HG02884 (cell line): ENCODE data around the gene WT1.
"Not testable (repeated sequence)": the region's sequence is repeated elsewhere in the genome, so short reads cannot be mapped to it uniquely, and the experiment has no call there.

Experiments used
- ATAC-seq: cut with Tn5 transposase; IDR thresholded peaks from one replicate; pipeline ENCODE4 v1.9.1; 2021; ENCODE audit warnings: mild to moderate bottlenecking, moderate library complexity; ENCODE audit not compliant: unreplicated experiment

Gene WT1

DNA sequence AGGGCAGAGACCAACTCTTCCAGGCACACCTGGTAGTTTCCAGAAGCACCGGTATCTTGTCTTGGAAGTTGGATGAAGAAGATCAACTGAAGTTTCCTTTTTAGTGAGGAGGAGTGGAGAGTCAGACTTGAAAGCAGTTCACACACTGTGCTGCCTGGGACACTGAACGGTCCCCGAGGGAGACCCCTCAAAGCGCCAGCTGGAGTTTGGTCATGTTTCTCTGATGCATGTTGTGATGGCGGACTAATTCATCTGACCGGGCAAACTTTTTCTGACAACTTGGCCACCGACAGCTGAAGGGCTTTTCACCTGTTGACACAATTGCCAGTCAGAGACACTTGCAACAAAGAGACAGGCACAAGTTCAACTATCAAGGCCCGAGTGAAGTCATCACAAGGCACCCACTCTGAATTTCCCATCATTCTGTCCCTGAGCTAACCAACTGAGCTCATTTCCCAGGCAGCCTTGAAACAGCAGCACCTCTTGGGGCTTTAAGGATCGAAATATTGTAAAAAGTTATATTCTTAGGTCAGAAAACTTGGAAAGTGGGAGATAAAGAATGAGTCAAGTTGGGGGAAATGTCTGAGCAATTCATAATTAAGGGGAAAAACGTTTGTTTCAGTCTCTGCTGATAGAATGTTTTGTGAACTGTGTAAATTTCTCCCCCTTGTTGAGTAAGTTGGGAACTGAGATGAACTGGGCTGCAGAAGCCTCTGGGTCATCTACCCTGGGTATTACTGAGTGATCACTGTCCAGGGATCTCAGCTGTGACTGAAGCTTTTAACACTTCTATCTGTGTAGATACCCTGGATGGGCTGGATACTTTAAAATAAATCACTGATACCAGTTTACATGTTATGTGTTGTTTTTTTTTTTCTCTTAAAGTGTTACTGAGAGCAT is 46.2 kb downstream of the WT1 start:
- peak; percentile 46 for ATAC-seq

GRCh38 chr11:32388365-32388764 is 47.0 kb downstream of the WT1 start:
- no peak for ATAC-seq

- no peak for ATAC-seq
Measured at GRCh38 chr11:32387411-32387810, 47.9 kb downstream of the WT1 start.

DNA sequence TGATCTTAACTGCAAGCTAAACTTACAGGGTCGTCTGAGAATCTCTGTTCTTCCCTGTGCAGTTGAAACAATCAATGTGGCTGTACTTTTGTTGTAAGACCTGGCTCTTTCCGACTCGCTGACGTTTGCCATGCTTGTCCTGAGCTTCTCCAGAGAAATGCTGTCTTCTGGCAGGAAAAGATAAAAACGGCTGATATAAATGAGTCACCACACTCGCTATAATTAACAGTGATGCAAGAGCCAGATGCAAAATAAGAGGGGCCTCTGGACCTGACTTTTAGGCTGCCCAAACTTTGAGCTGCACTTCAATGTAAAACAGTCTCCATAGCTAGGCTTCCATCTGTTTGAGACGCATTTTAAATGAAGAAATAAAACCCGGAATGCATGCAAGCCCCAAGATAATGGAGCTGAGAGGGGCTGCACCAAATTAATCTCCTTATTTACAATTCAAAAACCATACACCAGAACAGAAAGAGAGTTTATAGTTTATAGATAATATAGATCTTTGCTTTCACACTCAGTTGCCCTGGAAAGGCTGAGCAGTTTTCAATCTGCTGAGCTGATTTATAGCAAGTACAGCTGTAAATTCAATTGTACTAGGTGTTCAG is 48.5 kb downstream of the WT1 start:
- no peak for ATAC-seq

- ATAC-seq, result no peak
Measured at GRCh38 chr11:32385998-32386397, 49.3 kb downstream of the WT1 start.

- ATAC-seq, result no peak
Measured at GRCh38 chr11:32382339-32383049, 52.8 kb downstream of the WT1 start.

DNA sequence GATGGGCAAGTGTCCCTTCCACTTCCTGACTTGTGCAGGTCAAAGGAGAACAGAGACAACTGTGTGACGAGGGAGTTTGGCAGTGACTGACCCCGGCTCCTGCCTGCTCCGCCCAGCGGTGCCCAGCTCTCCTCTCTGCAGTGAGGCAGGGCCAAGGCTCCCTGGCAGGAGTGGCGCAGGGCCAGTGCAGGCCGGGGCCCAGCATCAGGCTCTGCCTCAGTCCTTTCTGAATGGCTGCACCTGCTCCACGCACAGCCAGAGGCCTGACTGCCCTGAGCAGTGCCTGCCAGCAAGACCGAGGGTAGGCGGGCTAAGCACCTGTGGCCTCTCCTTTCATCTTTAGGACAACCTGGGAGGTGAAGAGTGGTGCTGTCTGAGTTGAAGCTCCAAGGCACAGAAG is 54.2 kb downstream of the WT1 start:
- ATAC-seq, result no peak

DNA sequence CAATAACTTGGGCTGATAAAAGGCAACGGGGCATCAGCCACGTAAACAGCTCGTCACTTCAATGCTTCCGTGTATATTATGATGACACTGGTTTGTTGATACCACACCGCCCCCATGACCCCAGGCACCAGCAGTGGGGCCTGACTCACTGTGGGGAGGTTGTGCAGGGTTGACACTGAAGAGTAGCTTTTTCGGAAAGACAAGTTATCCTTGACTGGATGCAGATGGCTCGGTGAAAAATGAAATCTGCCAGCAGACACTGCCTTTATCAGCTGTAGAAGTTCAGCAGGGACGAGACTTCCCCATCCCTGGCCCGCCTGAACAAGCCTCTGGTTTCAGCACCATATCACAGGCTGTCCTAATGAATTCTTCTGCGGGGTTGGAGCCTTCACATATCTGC is 55.6 kb downstream of the WT1 start:
- ATAC-seq, result no peak

DNA sequence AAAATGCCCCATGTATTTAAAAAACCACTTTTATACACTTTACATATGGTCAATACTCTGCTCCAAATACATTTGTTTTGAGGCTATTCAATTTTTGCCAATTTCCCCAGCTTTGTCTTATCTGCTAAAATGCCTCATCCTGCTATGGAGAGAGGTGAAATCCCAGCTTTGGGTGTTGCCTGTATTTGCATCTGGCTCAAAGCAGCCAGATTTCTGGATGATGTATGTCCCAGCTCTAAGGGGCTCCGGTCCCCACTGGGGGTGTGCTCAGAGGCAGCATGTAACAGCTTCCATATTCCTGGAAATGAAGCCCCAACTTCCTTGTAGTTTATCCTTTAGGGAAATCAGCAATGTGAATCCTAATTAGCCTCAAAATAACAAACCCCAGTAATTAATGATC is 59.5 kb downstream of the WT1 start:
- ATAC-seq, result no peak

GRCh38 chr11:32374261-32374711 is 61.1 kb downstream of the WT1 start:
- ATAC-seq, result peak; percentile 70

GRCh38 chr11:32369987-32370386 is 65.4 kb downstream of the WT1 start:
- not testable (repeated sequence) for ATAC-seq

DNA sequence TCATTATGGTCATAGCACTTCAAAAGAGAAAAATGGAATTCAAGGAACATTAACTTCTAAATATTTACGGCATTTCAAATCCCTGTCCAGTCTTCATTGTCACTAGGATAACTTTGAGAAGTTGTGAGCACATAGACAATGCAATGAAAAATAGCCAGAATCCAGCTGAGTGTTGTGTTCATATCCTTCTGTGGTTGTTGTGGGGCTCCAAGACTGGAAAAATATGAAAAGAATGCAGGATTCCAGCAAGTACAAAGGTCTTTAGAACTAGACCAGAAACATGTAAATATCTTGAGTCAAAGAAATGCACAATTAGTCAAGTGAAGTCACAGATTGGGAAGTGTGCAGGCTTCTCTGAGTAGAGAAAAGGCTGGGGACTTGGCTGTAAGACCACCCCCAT is 68.7 kb downstream of the WT1 start:
- ATAC-seq, result no peak

GRCh38 chr11:32365192-32365591 is 70.1 kb downstream of the WT1 start:
- no peak for ATAC-seq

DNA sequence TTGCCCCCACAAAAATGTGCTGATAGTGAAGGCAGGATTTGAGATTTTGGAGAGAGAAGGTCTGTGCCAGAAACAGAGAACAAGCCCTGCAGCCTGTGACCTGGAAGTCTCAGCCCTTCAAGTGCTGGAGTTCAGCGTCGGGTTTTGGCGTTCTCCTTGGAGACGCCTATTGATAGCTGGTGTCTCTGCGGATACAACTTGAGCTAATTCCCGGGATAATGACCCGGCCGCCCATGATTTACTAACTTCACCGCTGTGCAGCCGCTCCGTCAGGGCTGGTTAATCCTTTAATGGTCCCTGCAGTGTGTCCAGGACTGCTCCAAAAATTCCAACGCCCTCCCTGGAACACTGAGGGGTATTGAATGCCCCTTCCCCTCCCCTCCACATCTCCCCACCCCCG is 76.6 kb downstream of the WT1 start:
- ATAC-seq, result no peak

GRCh38 chr11:32353884-32354283 is 81.5 kb downstream of the WT1 start:
- ATAC-seq, result no peak

DNA sequence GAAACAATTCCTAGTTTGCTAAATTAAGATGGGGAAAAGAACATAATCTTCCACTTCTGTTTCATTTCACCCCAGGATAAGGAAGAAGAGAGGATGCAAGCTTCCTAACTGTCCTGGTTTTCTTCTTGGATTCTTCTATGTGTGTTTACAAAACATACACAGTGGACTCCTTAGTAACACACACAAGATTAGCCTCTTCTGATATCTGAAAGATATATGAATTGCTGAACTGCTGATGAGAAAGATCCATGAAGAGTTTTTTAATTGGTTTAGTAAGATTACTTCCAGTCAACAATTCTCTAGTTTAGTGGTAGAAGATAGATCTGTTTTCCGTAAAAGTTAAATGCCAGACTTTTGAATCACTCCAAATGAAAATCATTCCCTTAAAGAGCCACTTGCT is 86.8 kb downstream of the WT1 start:
- no peak for ATAC-seq

DNA sequence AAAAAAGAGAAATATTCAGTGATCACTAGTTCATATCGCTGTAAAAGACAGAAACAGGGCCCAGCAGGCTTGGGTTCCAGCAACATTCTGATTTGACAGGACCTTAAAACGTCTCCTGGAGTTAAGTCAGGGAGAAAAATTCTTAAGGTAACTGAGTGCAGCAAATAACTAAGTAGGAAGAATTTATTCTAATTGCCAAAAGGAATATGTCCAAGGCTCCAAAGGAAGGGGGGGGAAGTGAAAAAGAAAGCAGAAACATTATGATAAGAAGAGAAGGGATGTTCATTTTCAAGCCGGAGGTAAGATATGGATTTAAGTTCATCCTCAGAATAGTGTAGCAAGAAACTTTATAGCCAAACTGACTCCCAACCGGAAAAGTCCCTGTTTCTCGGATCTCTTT is 90.4 kb downstream of the WT1 start:
- ATAC-seq, result no peak

DNA sequence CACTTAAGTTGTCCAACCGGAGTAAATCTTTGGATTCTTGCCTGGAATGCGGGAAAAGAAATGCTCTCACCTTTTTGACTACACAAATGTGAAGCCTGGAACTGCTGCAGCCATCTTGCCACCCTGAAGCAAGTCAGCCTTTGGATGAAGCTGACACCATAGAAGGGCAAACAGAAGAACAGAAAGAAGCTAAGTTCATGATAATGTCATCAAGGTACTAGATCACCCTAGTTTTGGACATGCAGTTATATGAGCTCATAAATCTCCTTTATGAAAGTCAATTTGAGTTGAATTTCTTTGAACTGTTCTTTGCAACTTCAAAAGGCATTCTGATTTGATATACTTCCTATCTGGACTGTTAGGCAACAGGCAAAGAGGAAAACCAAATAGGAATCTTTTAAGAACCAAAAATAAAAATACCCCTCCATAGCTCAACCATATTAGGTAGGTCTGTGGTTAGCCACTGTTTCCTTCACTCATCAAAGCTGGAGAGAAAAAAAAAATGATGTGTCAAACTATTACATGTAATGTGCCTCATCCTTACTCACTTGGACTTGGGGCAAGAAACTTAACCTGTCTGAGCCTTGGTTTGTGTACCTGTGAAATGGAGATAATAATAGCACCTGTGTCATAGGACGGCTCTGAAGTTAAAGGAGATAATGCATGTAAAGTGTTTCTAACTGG is 91.9 kb downstream of the WT1 start:
- ATAC-seq, result no peak

DNA sequence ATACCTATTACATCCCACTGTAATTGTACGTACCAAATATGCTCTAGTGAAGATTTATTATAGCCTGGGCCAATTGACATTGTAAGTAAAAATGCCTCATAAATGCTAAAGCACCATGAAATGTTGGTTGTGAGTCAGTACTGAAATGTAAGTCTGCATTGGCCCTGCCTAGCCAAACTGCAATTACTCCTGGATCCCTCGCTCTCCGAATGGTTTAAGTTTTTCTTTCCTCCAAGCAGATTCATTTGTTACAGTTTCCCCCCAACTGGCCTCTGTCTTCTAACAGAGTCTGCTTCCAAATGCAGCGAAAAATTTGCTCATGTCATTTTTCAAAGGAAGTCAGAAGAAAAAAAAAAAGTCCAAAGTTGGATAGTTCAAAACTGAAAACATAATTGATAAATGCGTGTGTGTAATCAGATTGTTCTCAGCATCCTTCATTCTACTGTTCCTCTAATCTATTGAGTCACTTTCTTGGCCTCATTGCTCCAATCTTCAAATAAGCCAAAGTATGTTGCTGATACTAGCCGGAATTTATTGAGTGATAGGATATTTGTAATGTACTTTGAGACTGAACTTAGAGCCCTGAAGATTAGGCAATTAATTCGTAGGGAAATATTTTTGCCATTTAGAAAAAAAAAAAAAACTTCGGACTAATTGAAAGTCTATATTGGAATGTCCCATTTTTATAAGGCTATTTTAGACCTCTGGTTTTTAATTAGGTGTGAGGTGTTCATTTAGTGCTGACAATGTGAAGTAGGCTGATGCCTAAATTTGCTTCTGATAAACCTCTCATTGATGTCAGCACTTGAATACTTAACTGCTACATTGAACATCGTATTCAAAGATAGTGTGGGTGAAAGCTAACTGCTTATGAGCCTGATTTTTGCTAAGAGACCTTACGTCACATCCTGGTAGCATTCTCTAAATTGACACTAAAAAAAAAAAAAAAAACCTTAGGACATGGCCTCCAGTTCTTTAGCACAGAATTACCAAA is 93.4 kb downstream of the WT1 start:
- no peak for ATAC-seq

DNA sequence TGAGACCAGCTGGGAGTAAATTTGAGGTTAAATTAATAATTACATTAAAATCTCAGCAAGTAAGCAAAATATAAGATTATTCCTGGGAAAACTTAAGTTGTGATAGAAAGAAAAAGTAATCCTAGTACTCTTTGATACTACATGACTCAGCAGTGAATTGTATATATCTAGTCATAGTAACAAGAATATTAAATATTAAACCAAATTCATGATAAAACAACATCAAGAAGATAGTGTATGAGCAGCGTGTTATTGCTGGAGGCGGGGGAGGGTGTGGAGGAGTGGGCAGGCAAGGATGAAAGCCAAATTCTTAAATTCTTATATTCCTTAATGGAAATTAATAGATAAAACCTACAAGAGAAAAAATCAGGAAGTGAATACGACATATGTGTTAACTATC is 95.2 kb downstream of the WT1 start:
- no peak for ATAC-seq
